Measurements from ENCODE around the gene SYT12.

Gene SYT12

DNA sequence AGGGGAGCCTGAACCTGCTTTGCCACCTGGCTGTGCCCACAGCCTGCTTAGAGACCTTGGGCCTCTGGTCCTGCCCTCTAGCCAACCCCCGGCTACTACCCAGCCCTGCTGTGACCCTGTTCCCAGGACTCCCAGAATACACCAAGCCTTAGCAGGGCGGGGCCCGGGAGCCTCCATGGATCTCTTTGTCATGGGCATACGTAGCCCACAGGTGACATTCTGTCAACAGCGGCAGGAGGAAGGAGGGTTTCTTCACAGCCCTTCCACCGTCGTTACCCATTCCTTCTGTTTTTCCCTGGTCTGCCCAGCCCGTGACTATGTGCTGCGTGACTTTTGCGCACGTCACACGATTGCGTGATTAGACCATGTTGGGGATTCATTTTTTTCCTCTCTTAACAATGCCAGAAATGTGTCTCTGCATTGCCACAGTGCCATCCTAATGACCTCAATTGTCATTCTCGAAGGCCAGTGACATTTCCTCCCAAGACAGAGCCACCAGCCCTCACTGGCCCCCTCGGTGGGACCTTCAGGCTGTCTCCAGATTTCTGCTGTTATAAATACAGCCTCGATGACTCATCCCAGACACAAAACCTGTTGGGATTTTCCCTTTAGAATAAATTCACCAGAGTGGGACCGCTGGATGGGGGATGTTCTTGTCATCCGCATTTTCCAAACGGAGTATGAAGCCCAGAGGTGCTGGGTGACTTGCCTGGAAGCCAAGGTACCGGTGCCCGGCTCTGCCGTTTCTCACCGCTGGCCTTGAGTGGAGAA, 9.0 kb downstream of the SYT12 start:
- DNase-seq, result no peak

DNA sequence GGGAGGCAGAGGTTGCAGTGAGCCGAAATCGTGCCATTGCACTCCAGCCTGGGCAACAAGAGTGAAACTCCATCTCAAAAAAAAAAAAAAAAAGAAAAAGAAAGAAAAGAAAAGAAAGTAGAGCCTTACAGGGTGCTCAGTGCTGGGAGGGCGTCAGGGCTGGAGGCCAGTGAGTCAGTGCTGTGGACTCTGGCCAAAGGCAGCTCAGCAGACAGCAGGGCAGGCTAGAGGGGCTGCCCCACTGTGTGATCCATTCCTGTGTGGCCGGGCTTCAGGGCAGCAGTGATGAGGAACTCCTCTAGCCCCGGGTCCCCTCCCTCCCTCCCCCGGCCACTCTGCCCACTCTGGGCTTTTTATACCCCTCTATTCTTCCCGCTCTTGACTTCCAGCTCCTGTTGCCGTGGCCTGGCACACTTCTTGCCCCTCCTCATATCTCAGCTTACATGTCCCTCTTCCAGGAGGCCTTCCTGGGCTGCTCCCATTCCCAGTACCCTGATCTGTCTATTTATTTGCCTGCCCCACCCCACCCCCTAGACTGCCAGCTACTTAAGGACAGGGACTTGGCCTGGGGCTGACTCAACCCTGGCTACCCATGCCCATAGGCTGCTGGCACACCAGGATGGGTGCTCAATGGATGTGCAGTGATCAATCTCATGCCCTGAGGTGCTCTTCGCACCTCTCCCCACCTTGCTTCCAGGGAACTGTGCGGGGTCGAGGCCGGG, 10.1 kb downstream of the SYT12 start:
- no peak for DNase-seq

DNA sequence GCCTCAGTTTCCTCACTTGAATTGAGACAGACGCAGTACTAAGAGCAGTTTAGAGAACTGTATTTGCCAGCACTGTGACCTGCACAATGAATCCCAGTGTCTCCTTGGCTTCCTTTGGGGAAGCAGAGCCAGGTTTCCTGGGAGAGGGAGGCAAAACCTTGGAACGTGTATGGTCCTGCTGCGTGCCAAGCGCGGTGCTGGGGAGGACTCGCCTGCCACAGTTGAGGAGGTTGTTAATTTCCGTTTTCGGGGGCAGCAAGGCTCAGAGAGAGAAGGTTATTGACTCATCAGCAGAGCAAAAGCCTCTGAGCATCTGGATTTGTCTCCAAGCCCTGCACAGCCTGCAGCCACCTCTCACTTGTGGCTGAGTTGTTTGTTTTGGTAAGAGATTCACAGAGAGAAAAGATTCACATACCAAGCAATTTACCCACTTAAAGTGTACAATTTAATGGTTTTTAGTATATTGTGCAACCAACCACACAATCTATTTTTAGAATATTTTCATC, 10.8 kb downstream of the SYT12 start:
- no peak for DNase-seq

DNA sequence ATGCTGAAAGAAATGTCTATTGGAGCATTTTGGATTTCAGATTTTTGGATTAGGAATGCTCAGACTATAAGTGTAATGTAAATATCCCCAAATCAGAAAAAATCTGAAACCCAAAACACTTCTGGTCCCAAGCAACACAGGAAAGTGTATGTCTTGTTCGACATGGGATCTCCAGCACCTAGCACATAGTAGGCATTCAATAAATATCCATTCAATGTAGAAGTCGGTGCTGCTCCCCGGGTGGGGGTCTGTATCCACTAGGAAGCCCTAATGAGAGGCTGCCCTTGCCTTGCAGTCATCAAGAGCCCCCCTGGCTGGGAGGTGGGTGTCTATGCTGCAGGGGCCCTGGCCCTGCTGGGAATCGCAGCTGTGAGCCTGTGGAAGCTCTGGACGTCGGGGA, 11.4 kb downstream of the SYT12 start:
- no peak for DNase-seq

DNA sequence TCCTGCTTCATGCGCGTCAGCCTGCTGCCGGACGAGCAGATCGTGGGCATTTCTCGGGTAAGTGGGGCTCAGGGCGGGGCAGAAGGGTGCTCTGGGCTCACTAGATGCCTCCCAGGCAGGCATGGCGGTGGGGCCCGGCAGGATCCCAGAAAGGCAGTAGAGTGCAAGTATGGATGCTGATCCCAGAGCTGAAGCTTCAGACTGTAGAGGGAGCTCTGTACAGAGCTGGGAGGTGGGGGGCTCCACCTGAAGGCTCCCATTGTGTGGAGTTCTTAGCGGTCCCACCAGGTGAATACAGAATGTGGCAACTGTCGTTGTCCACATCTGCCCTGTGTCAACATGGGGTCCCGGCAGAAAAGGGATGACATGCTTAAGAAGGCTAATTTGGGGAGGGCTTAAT, 17.2 kb downstream of the SYT12 start:
- DNase-seq, result no peak

DNA sequence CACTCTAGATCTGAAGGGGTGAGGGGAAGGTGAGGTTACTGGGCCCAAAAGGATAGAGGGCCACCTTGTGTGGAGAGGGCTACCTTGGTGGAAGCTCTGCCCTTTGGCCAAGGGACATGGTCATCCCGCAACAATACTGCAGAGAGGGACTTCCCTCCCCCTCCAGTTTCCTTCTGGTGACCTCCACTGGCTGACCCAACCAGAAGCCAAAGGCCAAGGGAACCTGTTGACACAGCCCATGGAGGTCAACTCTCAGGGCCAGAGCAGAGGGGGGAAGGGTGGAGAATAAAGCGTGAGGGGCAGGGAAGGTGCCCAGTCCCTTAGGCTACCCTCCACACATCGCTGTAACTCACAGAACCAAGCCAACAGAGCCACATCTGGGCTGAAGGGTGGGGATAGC, 18.7 kb downstream of the SYT12 start:
- DNase-seq, result no peak

DNA sequence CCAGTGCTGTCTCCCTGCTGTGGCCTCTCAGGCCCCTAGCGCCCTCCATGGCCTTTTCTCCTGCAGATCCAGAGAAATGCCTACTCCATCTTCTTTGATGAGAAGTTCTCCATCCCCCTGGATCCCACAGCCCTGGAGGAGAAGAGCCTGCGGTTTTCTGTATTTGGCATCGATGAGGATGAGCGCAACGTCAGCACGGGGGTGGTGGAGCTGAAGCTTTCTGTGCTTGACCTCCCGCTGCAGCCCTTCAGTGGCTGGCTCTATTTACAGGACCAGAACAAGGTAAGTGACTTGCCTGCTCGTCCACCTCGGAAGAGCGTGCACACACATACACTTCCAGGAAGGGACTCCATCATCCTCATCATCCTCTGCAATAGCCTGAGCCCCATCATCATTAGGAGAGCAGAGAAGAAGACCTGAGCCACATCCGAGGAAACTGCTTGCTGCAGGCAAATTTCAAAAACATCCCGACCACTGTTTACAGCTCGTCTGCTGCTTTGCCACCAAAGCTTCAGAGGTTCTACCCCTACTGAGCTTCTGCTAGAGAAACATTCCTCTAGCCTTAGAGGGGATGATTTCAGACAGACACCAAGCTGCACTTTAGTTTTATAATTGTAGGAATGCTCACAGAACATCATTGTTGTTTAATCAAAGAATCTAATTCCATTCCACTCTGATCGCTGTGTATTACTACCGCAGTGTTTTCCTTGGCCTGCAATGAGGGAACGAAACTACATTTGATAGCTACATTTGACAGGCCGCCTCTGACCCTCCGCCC, 20.8 kb downstream of the SYT12 start:
- no peak for DNase-seq

DNA sequence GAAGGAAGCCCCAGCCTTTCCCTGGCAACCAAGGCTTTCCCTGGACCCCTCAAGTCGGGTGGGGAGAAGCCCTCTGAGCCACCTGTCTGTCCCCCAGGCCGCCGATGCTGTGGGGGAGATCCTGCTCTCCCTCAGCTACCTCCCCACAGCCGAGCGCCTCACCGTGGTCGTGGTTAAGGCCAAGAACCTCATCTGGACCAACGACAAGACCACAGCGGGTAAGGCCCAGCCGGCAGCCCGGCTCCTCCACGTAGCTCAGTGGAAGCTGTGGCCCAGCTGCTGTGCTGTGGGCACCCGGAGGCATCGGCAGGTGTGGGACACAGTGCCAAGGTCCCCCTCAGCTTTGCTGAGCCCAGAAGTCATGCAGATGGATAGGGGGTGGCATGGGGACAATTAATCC, 21.6 kb downstream of the SYT12 start:
- no peak for DNase-seq

DNA sequence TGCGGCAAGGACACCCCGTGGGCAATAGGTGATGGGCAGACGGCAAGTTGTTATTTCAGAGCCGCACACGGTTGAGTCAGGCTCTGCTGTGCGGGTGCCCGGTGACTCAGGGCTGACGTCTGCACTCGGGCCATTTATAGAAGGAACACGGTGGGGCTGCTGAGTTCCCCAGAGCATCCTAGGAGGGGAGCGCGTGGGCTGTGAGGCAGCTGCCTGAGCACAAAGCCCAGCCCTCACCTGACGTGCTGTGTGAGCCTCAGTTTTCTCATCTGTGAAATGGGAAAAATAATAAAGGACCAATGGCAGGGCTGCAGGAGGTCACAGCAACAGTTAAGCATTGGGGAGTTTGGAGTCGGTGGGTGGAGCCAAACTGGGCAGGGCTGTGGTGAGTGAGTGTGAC, 22.4 kb downstream of the SYT12 start:
- DNase-seq, result no peak

DNA sequence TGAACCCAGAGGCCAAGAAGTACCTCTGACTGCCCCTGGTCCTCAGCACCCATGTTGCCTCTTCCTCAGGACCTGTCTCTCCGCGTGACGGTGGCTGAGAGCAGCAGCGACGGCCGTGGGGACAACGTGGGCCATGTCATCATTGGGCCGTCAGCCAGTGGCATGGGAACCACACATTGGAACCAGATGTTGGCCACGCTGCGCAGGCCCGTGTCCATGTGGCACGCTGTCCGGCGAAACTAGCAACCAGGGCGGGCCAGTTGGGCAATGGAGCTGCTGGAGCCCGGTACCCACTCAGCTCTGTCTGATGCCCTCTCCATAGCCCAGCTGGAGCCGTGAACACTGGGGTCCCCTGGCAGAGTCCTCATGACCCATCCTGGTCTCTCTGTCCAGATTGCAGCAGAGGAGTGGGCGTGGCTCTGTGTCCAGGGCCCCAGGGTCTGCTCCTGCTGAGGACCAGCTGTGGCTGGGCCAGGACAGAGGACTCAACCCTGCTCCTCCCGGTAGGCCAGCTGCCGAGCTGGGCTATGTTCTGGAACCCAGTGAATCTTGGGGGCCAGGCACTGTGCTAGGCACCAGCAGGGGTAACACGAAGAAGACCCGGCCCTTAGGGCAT, 25.7 kb downstream of the SYT12 start:
- no peak for DNase-seq

DNA sequence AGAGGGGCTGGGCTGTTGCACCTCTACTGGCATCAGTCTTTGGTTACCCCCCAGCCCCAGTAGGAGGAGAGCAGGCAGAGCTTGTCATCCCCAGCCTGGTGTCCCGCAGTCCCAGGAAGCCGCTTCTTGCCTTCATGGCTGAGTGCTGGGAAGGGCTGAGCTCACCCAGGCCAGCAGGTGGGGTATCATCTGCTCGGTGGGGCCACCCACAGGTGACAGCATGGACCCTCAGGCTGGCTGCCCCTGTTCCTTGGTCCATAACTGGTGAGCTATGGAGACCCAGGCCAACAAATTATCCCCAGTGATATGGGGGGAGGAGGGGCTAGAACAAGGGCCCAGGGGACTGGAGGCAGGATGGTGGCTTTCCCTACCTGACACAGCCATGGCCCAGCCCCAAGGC, 27.2 kb downstream of the SYT12 start:
- no peak for DNase-seq

DNA sequence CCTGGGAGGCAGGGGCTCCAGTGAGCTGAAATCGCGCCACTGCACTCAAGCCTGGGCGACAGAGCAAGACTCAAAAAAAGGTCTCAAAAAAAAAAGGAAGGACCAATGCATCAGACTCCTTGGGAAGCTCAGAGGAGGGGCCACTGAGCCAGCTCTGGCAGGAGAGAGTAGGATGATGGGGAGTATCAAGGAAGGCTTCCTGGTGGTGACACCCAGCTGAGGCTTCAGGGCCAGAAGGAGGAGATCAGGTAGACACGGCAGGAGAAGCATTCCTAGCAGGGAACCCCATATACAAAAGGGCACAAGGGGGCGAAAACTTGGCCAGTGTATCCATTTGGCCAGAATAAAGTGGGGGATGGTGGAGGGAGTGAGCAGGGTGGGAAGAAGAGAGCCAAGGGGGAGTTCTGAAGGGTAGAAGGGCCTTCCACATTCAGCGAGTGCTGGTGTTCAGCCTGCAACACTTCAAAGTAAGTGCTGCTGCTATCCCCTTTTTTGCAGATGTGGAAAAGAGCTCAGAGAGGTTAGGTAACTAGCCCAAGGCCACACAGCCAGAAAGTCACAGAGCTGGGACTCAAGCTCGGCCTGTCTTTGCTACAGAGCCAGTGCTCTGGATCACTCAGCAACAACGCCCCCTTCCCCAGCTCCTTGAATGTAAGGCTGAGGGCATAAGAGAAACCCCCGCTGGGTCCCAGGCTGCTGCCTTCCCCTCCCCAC, 28.4 kb downstream of the SYT12 start:
- DNase-seq, result no peak

DNA sequence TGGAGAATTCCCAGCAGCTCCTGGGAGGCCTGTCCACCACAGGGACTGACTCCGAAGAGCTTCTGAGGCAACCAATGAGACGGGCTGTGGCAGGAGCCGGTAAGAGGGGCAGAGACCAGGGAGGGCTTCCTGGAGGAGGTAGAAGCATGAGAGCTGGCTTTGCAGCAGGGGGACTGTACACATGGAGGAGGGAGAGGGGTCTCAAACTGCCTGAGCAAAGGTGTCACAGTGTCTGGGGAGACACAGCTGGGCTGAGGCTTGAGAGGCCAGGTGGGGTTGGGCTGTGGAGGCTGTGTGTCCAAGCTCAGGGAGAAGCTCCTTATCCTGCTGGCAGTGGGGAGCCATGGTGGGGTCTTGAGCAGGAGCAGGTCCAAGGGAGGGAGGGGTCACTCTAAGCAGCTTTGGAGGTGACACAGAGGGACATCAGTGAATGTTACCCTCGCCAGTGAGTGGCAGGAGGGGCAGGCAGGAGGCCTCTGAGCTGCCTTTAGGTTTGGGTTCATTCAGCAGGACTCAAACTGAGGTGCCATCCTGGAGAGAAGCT, 29.1 kb downstream of the SYT12 start:
- no peak for DNase-seq

DNA sequence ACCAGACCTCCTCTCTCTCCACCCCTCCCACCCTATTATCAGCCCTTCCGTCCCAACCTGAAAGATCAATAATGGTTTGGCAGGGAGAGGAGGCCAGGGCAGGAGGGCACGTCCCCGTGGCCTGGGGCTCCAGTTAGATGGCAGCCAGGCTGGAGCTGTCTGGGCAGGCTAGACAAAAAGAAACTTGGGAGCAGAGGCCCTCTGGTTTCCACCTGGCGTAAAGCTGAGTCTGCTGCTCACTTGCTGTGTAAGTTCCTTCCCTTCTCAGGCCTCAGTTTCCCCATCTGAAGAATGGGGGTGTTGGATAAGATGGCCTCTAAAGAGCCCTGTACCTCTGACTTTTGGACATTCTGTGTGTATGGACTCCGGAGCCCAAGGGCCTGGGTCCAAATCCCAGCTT, 30.0 kb downstream of the SYT12 start:
- DNase-seq, result no peak

DNA sequence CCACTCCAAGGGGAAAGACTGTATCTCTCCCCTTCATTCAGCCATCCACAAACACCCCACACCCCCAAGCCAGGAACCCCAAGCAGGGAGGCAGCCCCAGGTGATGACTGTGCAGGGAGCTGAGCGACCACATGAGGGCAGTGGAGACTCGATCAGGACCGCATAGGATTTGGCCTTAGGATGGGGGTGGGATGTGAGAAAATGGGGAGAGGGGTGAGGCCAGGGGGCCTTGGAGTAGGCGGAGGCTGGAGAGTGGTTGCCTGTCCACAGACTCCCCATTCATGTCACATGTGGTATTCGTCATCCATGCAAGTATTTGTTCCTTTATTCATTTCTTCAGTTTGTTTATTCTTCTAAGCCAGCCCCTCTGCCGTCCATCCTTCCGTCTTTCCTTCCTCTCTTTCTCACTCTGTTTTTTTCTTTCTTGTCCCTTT, 31.0 kb downstream of the SYT12 start:
- DNase-seq, result peak; percentile 25

DNA sequence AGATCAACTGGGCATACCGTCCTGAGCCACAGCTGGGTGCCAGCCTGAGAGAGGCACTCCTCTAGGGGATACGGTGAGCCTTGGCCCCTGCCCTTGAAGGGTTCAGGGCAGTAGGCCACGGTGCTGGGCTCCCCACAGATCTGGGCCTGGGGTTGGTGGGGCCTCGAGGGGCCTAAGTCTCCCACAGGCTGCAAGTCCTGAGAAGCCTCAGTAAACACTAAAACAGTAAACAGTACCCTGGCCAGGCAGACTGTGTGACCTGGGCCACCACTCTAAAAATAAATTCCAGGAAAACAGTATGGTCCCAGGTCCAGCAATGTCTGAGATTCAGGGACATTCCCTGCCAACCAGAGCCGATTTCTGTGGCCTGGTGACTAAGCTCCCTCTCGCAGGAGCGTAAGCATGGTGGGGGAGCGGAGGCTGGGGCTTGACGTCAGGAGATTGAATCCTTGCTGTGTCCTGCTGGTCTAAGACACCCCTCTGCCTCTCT, 31.5 kb downstream of the SYT12 start:
- no peak for DNase-seq

DNA sequence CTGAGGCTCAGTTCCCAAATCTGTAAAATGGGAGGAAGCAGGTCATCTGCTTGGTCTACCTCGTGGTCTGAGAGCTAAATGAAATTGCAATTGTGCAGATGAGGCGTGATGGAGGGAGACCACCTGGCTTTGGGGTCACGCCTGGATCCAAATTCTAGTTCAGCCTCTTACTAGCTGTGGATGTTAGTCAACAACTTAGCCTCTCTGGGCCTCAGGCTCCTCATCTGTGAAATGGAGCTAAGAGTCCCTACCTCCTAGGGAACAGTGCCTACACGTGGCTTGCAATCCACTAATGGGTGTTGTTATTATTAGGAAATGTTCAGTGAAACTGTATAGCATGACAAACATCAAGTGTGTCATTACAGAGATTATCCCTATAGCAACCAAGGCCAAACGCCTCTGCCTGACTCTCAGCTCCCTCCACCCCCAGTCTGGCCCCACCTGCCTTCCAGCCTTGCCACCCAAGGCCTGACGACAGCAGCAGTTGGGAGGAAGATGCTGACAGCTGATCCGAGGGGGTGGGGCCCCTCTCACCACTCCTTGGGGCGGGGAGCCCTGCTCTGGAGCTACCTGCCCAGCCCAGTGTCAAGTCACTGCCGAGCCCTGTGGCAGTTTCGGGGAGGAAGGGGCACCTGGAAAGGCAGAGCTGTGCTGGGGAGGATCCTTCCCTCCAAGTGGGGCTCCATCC, 32.0 kb downstream of the SYT12 start:
- peak; percentile 47 for DNase-seq

DNA sequence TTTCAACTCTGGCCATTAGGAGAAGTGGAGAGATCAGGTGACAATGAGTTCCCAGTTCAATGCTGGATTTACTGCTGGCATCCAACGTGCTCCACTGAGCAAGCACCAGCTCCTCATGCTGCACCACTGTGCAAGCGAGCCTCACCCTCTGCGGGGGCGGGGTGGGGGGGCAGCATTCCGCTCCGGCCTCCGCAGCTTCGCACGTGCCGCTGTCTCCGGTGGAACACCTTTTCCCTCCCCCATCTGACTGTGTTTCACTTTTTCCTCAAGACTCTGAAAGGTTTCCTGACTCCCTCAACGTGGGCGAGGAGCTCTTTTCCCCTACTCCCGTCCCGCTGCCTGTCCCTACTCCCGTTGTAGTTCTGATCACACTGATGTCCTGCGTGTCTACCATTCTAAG, 32.9 kb downstream of the SYT12 start:
- DNase-seq, result no peak

DNA sequence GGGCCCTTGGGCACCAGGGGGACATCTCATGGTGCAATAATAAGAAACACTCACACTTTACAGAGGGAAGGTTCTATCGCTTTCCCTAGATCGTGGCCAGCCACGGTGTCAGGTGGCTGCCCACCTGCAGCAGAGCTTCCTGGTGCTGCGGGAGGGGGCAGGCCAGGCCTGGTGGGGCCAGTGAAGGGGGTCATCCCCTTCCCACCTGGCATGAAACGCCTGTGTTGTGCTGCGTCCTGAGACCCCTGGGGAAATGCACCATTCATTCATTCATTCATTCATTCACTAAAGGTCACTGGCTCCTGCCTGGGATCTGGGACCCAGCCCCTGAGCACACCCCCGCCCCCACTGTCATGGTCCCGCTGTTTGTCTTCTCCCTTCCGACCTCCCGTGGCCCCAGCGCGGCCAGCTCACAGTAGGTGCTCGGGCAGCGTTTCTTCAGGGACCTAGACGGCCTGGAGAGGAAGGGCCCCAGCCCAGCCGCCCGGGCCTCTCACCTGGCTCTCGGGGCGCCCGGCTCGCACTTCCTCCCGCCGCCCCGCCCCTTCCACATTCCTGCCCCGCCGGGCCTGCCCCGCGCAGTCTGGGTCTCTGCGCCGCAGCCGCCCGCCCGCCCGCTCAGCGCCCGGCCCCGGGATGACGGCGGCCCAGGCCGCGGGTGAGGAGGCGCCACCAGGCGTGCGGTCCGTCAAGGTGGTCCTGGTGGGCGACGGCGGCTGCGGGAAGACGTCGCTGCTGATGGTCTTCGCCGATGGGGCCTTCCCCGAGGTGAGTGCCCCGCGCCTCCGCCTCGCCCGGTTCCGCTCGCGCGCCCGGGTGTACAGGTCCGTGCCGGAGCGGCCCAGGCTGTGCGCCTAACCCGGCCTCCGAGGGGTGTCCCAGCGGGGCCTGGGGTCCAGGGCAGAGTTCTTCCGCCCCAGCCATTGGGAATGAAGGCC, 33.6 kb downstream of the SYT12 start, which contains the start of gene RHOD:
TSS of gene RHOD (plus strand) at position 581 of the 938 bp plus-strand sequence. CDS start at position 637, 56 bp downstream.
- no peak for DNase-seq

DNA sequence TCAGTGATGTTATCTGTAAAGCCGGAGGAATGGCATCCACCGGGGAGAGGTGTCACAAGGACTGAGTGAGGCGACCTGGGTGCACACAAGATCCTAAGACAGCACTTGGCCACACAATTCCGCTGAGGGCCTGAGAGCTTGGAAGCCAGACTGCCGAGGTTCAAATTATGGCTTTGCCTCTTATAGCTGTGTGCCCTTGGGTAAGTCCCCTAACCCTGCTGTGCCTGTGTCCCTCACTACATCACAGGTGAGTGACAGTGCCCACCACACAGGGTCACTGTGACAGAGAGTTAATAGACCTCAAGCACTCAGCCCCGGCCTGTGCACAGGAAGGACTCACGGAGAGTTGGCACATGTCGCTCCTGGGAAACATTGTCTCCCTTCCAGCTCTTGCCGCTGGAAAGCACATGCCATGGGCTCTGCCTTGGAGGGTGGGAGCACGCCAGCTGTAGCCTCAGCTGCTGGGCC, 34.3 kb downstream of the SYT12 start:
- DNase-seq, result no peak

Measured in NCI-H2171 (cell line).